ENCODE measurements around the gene PDIK1L. TPM values are rescaled to one million over a fixed set of nuclear protein-coding genes. Genes with fewer than 3 reads are reported as not detected.

Gene PDIK1L
- total RNA-seq, 1 experiment from 2014 or later = 5.6 TPM

- H3K27me3 ChIP-seq (ENCODE audit: insufficient read depth, low read length) = peaks cover 39% of the 10 kb centered on the region; the same call in 1 of the 2 replicates
- TF ChIP-seq CTCF (conservative IDR thresholded peaks at IDR 0.05) = no peak
- H2AFZ ChIP-seq (ENCODE audit: low read length) = no peak overlapping the region
- no peak overlapping the region for H3T11ph ChIP-seq (ENCODE audit: low read length)
- peaks cover 16% of the 10 kb centered on the region for H3K23me2 ChIP-seq (ENCODE audit: insufficient read length, low read depth, low read length, poor library complexity, severe bottlenecking)
- H3K27ac ChIP-seq (ENCODE audit: insufficient read length, low read depth, low read length) = no peak overlapping the region
- no peak overlapping the region for H2BK120ac ChIP-seq (ENCODE audit: low read depth, low read length, poor library complexity, severe bottlenecking)
- H4K5ac ChIP-seq (ENCODE audit: insufficient read length, low read depth, low read length) = no peak overlapping the region
- H4K20me1 ChIP-seq (ENCODE audit: control insufficient read depth, insufficient read depth, insufficient read length) = no peaks in the 10 kb centered on the region
- H3K4me2 ChIP-seq (ENCODE audit: insufficient read depth, insufficient read length, low read length) = peak overlapping the region; percentile 56
- H3K14ac ChIP-seq (ENCODE audit: insufficient read depth, low read length) = no peak overlapping the region
- H3K4me3 Mint-ChIP-seq = peak overlapping the region; percentile 39 to 75
- H3K4ac ChIP-seq (ENCODE audit: low read depth, low read length) = no peak overlapping the region
- no peak overlapping the region for H3K56ac ChIP-seq (ENCODE audit: insufficient read length, low read depth, low read length)
- no peak overlapping the region for H2AK5ac ChIP-seq (ENCODE audit: insufficient read length, low read length)
- H2BK5ac ChIP-seq (ENCODE audit: insufficient read length, low read length) = no peak overlapping the region
- no peak overlapping the region for H2BK15ac ChIP-seq (ENCODE audit: low read depth, low read length)
- no peak overlapping the region for H2BK12ac ChIP-seq (ENCODE audit: insufficient read length, low read depth, low read length)
- no peaks in the 10 kb centered on the region for H3K36me3 Mint-ChIP-seq (ENCODE audit: insufficient read depth in 1 of 3, low read depth in 3 of 3)
- H3K23ac ChIP-seq (ENCODE audit: insufficient read length, low read depth, low read length) = no peak overlapping the region
- H3K27me3 Mint-ChIP-seq (ENCODE audit: low read depth) = peaks cover 100% of the 10 kb centered on the region
- H3K9ac ChIP-seq (ENCODE audit: extremely low read depth, insufficient read length, low read length) = no peak overlapping the region
- H3K9me3 Mint-ChIP-seq = no peaks in the 10 kb centered on the region
- no peak overlapping the region for H4K91ac ChIP-seq (ENCODE audit: insufficient read length, low read depth, low read length)
- DNase-seq = peak; percentile 73
- no peak overlapping the region for H2BK20ac ChIP-seq (ENCODE audit: low read depth, low read length, poor library complexity, severe bottlenecking)
- no peaks in the 10 kb centered on the region for H3K79me2 ChIP-seq (ENCODE audit: insufficient read depth, low read length)
- H4K8ac ChIP-seq (replicated peaks; ENCODE audit: insufficient read length, low read depth, low read length) = no peak overlapping the region
- H3K27ac Mint-ChIP-seq = no peak overlapping the region
- H3K9me3 ChIP-seq (ENCODE audit: control insufficient read depth, low read depth, low read length) = no peaks in the 10 kb centered on the region
- peaks cover 42 to 56% of the 10 kb centered on the region in 2 experiments for H3K4me1 Mint-ChIP-seq
- no peaks in the 10 kb centered on the region for H3K79me1 ChIP-seq (ENCODE audit: insufficient read depth, low read depth, low read length, poor library complexity, severe bottlenecking)
- WGBS (ENCODE audit: extremely low coverage, insufficient read length, low lambda C conversion rate) = no CpG with 5 or more reads among the region's 12 CpGs
- H3K18ac ChIP-seq (ENCODE audit: insufficient read length, low read depth, low read length) = no peak overlapping the region
- H3K4me1 ChIP-seq (ENCODE audit: insufficient read depth, low read length) = peaks cover 11% of the 10 kb centered on the region; the same call in 1 of the 2 replicates
Measured at GRCh38 chr1:26156285-26157038, 44.8 kb downstream of the PDIK1L start.
